NCI-H460 (cell line): ENCODE data around the gene RIN3. TPM values are rescaled to one million over a fixed set of nuclear protein-coding genes. Genes with fewer than 3 reads are reported as not detected.

ENCODE experiments used
- DNase-seq: peaks from one replicate; pipeline ENCODE4 v3.0.0-alpha.2; 2016; ENCODE audit warnings: low read depth; ENCODE audit errors: extremely low read depth
- total RNA-seq: library from RNA; depleted of rRNA; stranded (reverse); fragments of >200 nt; shearing (Covaris generic); gene quantifications from 2 replicates; pipeline ENCODE4 v1.2.3, GENCODE V29; 2014; rRNA removed

Gene RIN3
- total RNA-seq, 1 experiment from 2014 or later = 2.5 TPM

- DNase-seq = no peak
These were observed 218.1 kb downstream of the RIN3 start for GRCh38 chr14:92731622-92732115.

- no peak for DNase-seq
These were observed 219.4 kb downstream of the RIN3 start for GRCh38 chr14:92733007-92733406.

- DNase-seq = no peak
These were observed 221.0 kb downstream of the RIN3 start for GRCh38 chr14:92734618-92735017.

GRCh38 chr14:92735344-92735743 lies 221.8 kb downstream of the RIN3 start:
- no peak for DNase-seq

GRCh38 chr14:92737206-92737605 lies 223.6 kb downstream of the RIN3 start:
- no peak for DNase-seq

GRCh38 chr14:92737619-92738188 lies 224.1 kb downstream of the RIN3 start:
- DNase-seq = no peak

Other genes with a start within 250 kb of the RIN3 start
- under 0.01 TPM in 1 of 2 replicates, not detected in the other for gene SLC24A4, start 190.6 kb upstream of the RIN3 start, total RNA-seq
- 54.1 and 55.4 TPM in 2 replicates for gene LGMN, start 234.8 kb downstream of the RIN3 start, total RNA-seq